ENCODE results near the gene KCTD3. TPM values are rescaled to one million over a fixed set of nuclear protein-coding genes. Genes with fewer than 3 reads are reported as not detected.

The KCTD3 gene
- total and polyA plus RNA-seq, 2 donors from 2014 or later: 20.3 to 41.6 TPM

DNA sequence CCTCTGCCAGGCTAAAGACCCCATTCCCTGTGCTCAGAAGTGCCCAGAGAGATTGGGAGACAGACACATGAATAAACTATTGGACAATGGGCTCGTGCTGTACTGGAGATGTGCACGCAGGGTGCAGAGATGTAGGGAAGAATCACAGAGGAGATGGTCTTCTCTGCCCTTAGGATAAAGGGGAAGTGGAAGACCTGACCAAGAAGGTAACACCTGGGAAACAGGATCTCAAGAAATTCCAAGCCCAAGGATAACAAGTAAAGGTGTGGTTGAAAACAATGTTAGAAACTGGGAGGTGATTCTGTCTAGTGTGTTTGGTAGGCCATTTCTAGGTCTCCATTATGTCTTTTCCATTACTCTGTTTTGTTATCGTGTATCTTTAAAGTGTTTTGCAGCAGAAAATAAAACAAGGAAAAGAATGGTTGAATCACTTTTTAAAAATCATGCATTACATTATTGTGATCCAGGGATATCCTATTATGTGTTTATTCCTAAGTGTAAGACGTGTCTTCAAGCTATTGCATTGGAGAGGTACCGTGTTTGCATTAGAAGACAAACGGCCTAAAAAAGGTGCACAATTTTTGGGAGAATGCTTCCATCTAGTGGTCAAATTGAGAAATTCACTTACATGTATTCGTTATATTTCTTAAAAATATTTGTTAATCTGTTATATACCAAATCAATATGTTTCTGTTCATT lies 40.8 kb upstream of the KCTD3 start:
- peak; percentile 97 for FAIRE-seq
- TF ChIP-seq, protein P1, sequence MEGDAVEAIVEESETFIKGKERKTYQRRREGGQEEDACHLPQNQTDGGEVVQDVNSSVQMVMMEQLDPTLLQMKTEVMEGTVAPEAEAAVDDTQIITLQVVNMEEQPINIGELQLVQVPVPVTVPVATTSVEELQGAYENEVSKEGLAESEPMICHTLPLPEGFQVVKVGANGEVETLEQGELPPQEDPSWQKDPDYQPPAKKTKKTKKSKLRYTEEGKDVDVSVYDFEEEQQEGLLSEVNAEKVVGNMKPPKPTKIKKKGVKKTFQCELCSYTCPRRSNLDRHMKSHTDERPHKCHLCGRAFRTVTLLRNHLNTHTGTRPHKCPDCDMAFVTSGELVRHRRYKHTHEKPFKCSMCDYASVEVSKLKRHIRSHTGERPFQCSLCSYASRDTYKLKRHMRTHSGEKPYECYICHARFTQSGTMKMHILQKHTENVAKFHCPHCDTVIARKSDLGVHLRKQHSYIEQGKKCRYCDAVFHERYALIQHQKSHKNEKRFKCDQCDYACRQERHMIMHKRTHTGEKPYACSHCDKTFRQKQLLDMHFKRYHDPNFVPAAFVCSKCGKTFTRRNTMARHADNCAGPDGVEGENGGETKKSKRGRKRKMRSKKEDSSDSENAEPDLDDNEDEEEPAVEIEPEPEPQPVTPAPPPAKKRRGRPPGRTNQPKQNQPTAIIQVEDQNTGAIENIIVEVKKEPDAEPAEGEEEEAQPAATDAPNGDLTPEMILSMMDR (IDR thresholded peaks at IDR 0.05; ENCODE audit: borderline replicate concordance, extremely low read depth, insufficient read depth): peak; percentile 66
- H3K9me3 ChIP-seq (ENCODE audit: control insufficient read depth in 2 of 3, insufficient read depth in 1 of 3, low read length in 3 of 3): no peaks in the 10 kb centered on the region
- H3K36me3 ChIP-seq (ENCODE audit: control insufficient read depth in 2 of 3, insufficient read depth in 3 of 3, low read length in 3 of 3): no peaks in the 10 kb centered on the region
- no peak overlapping the region for H3K4me3 ChIP-seq (ENCODE audit: low read length in 3 of 3)
- no peaks in the 10 kb centered on the region for H3K4me1 ChIP-seq (ENCODE audit: control insufficient read depth in 2 of 3, insufficient read depth in 2 of 3, low read depth in 1 of 3, low read length in 3 of 3)
- DNase-seq: peak in 2 of 5 donors; percentile 69 to 71
- intact Hi-C loops (cut with DNase I): no loop called here
- H3K27ac ChIP-seq (ENCODE audit: low read depth in 2 of 2, low read length in 2 of 2): no peak overlapping the region
- H3K27me3 ChIP-seq (ENCODE audit: control insufficient read depth, insufficient read depth, low read length): no peaks in the 10 kb centered on the region
- no peak overlapping the region for H3K9ac ChIP-seq (ENCODE audit: low read length in 3 of 3)

DNA sequence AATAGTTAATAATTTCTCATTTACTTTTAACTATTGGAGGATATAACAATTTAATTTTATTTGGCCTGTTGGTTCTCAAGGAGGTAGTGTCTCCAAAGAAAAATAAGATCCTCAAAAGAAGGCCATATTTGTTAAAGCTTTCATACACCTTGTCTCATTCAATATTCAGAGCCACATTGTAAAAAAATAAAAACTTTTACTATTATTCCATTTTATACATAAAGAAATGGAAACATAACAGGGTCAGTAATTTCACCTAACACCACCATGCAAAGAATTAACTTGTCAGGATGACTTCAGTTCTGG lies 40.3 kb upstream of the KCTD3 start:
- FAIRE-seq: no peak
- no peaks in the 10 kb centered on the region for H3K9me3 ChIP-seq (ENCODE audit: control insufficient read depth in 2 of 3, insufficient read depth in 1 of 3, low read length in 3 of 3)
- H3K4me3 ChIP-seq (ENCODE audit: low read length in 3 of 3): no peak overlapping the region
- no peaks in the 10 kb centered on the region for H3K4me1 ChIP-seq (ENCODE audit: control insufficient read depth in 2 of 3, insufficient read depth in 2 of 3, low read depth in 1 of 3, low read length in 3 of 3)
- no peaks in the 10 kb centered on the region for H3K36me3 ChIP-seq (ENCODE audit: control insufficient read depth in 2 of 3, insufficient read depth in 3 of 3, low read length in 3 of 3)
- H3K27me3 ChIP-seq (ENCODE audit: control insufficient read depth, insufficient read depth, low read length): no peaks in the 10 kb centered on the region
- DNase-seq: no peak
- no peak overlapping the region for H3K27ac ChIP-seq (ENCODE audit: low read depth in 2 of 2, low read length in 2 of 2)
- TF ChIP-seq, protein P1 (IDR thresholded peaks at IDR 0.05; ENCODE audit: borderline replicate concordance, extremely low read depth, insufficient read depth): no peak
- intact Hi-C loops (cut with DNase I): no loop called here
- H3K9ac ChIP-seq (ENCODE audit: low read length in 3 of 3): no peak overlapping the region

DNA sequence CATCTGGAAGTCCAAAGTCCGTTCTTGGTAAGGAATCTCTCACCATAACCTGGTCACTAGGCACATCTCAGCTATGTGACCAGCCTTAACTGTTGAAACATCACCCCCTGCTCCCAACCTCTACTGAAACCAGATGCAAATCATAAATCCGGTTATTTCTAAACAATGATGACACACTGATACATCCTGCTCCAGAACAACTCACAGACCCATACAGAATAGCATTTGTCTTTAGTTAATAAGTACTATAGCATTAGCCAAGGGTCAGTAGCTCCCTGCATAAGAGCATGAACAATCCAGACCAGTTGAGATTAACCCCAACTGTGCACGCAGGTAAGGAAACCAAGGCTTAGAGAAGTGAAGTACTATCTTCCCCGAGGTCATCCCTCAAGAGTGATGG lies 38.0 kb upstream of the KCTD3 start:
- intact Hi-C loops (cut with DNase I): no loop called here
- FAIRE-seq: no peak

More for the DNA sequence above, 38.0 kb upstream of the KCTD3 start:
- no peak overlapping the region for H3K9ac ChIP-seq (ENCODE audit: low read length in 3 of 3)
- no peak overlapping the region for H3K27ac ChIP-seq (ENCODE audit: low read depth in 2 of 2, low read length in 2 of 2)
- TF ChIP-seq, protein P1 (IDR thresholded peaks at IDR 0.05; ENCODE audit: borderline replicate concordance, extremely low read depth, insufficient read depth): no peak
- no peaks in the 10 kb centered on the region for H3K36me3 ChIP-seq (ENCODE audit: control insufficient read depth in 2 of 3, insufficient read depth in 3 of 3, low read length in 3 of 3)
- DNase-seq: no peak
- no peaks in the 10 kb centered on the region for H3K9me3 ChIP-seq (ENCODE audit: control insufficient read depth in 2 of 3, insufficient read depth in 1 of 3, low read length in 3 of 3)
- H3K27me3 ChIP-seq (ENCODE audit: control insufficient read depth, insufficient read depth, low read length): no peaks in the 10 kb centered on the region
- H3K4me3 ChIP-seq (ENCODE audit: low read length in 3 of 3): no peak overlapping the region
- H3K4me1 ChIP-seq (ENCODE audit: control insufficient read depth in 2 of 3, insufficient read depth in 2 of 3, low read depth in 1 of 3, low read length in 3 of 3): no peaks in the 10 kb centered on the region

Data from kidney (tissue), 14 donors.